Pancreas (tissue), 10 donors: Measurements from ENCODE around the gene NDRG2. TPM values are rescaled to one million over a fixed set of nuclear protein-coding genes. Genes with fewer than 3 reads are reported as not detected.

Experiments
- ATAC-seq, 4 donors: fragments of 200-7000 bp; cut with Tn5 transposase; one replicate each; pipeline versions ENCODE4 v1.8.0 to v1.9.1; 2020; ENCODE audit warnings: mild to moderate bottlenecking in 4 of 4, moderate library complexity in 4 of 4
- DNase-seq, 6 donors: peaks; one replicate each; pipeline ENCODE4 v3.0.0-alpha.2; 2020
- FAIRE-seq: peaks from 2 replicates; lab custom pipeline; 2012; peaks lifted over from hg19 to GRCh38; lab: Jason Lieb, UNC
- H3K27ac ChIP-seq, 4 donors: fragments of 200-600 bp; sonication (generic); 1 replicate in 3 of 4; 2 replicates in 1 of 4; pipeline versions ENCODE4 v1.5.0 to v1.8.0; 2020
- H3K27me3 ChIP-seq, 4 donors: fragments of 200-600 bp; one replicate each; pipeline ENCODE4 v1.8.0; 2021
- H3K36me3 ChIP-seq, 3 donors: fragments of 200-600 bp; sonication (generic) in 1 of 3; one replicate each; pipeline versions ENCODE4 v1.5.0 to v1.8.0; 2020 to 2021
- H3K4me1 ChIP-seq, 3 donors: fragments of 200-600 bp; one replicate each; pipeline ENCODE4 v1.8.0; 2021
- H3K4me3 ChIP-seq, 4 donors: fragments of 200-600 bp; sonication (generic) in 2 of 4; one replicate each; pipeline versions ENCODE4 v1.5.0 to v1.8.0; 2020 to 2021
- H3K9me3 ChIP-seq, 4 donors: fragments of 200-600 bp; one replicate each; pipeline ENCODE4 v1.8.0; 2021
- WGBS, 2 donors: extraction: QIAGEN DNeasy Blood & Tissue Kit; methylation state at CpG; one replicate each; pipeline ENCODE4 v1.1.7; 2013; 5-methylcytosine and 5-hydroxymethylcytosine counted together
- intact Hi-C, 3 donors: fragments of 100-400 bp; cut with DNase I; formaldehyde crosslinking; loops; one replicate each; pipeline versions ENCODE4 v1.11.1 to v1.14.2; 2022
- polyA plus RNA-seq, 2 donors: library from polyadenylated mRNA; stranded (reverse); fragments of 200-250 nt; gene quantifications; one replicate each; pipeline ENCODE4 v1.2.3, GENCODE V29; 2013
- total RNA-seq, 6 donors: library from RNA; stranded (reverse); fragmentation: NEBNext Ultra II Directional in 4 of 6; extraction: Animal tissue kit (Norgen Biotek cat#: 25700) in 4 of 6; gene quantifications; one replicate each; pipeline versions ENCODE4 v1.2.1 to v1.2.4, GENCODE V29; 2021 to 2023
- TF ChIP-seq, protein P1 (sequence below), 4 donors: fragments of 200-600 bp; sonication (generic) in 3 of 4; IDR thresholded peaks; one replicate each; pipeline versions ENCODE4 v1.5.0 to v1.8.0; 2021; ENCODE audit warnings: antibody characterized with exemption in 4 of 4
- donor health status: healthy with polysubstance abuse.
- donor health status: DM: no; HTN: no; CAD: no; lungs with moderate emphysema.
- donor health status: DM: no; HTN: no; CAD: no.
- donor health status: control.
- donor health status: control.
- donor health status: Bipolar disorder and iron deficiency.
- donor health status: DM: yes; HTN: yes; CAD: no.
- donor health status: DM: no; HTN: no; CAD: no.
- donor health status: DM: no; HTN: no; CAD: no.
- donor health status: DM: yes; HTN: yes; CAD: no.

NDRG2 gene
- total and polyA plus RNA-seq, 8 donors: 37.5 to 159 (median 59.6) TPM

GRCh38 chr14:21068521-21069387 lies 43.9 kb upstream of the NDRG2 start:
- WGBS, 2 donors: 3% methylated on average over 43 to 45 of the region's 45 CpGs
- Histone ChIP-seq H3K4me3 (peak overlapping the region; percentile 47 to 77 (median 70)), H3K36me3 (peaks cover 0 to 2% (median 0%) of the 10 kb centered on the region in 3 donors), H3K27me3 (no peaks in the 10 kb centered on the region), H3K9me3 (no peaks in the 10 kb centered on the region), H3K27ac (peak overlapping the region; percentile 70 to 88 (median 78)), H3K4me1 (peaks cover 0 to 9% (median 5%) of the 10 kb centered on the region in 3 donors)
- ATAC-seq (peak; percentile 28 to 62 (median 54)), FAIRE-seq (no peak), DNase-seq (peak in 4 of 6 donors; percentile 52 to 65 (median 58))
- intact Hi-C loops: loop anchor here in 1 of 3 donors (5.0 kb wide), 1 partner anchor 34 kb away; the partner anchor contains the start of gene TMEM253
- TF ChIP-seq, protein P1, sequence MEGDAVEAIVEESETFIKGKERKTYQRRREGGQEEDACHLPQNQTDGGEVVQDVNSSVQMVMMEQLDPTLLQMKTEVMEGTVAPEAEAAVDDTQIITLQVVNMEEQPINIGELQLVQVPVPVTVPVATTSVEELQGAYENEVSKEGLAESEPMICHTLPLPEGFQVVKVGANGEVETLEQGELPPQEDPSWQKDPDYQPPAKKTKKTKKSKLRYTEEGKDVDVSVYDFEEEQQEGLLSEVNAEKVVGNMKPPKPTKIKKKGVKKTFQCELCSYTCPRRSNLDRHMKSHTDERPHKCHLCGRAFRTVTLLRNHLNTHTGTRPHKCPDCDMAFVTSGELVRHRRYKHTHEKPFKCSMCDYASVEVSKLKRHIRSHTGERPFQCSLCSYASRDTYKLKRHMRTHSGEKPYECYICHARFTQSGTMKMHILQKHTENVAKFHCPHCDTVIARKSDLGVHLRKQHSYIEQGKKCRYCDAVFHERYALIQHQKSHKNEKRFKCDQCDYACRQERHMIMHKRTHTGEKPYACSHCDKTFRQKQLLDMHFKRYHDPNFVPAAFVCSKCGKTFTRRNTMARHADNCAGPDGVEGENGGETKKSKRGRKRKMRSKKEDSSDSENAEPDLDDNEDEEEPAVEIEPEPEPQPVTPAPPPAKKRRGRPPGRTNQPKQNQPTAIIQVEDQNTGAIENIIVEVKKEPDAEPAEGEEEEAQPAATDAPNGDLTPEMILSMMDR (IDR thresholded peaks at IDR 0.05): peak in 3 of 4 donors; percentile 21 to 43 (median 38)

GRCh38 chr14:21066882-21067502 lies 42.1 kb upstream of the NDRG2 start:
- Histone ChIP-seq H3K4me3 (no peak overlapping the region), H3K27ac (no peak overlapping the region), H3K4me1 (peaks cover 0 to 9% (median 5%) of the 10 kb centered on the region in 3 donors), H3K9me3 (no peaks in the 10 kb centered on the region), H3K36me3 (no peaks in the 10 kb centered on the region), H3K27me3 (no peaks in the 10 kb centered on the region)
- WGBS, 2 donors: 45 to 63% methylated on average over 7 of the region's 7 CpGs
- no peak for DNase-seq
- no peak for FAIRE-seq
- intact Hi-C loops: loop anchor here in 1 of 3 donors (5.0 kb wide), 1 partner anchor 35 kb away; the partner anchor contains the start of gene TMEM253
- ATAC-seq: no peak
- TF ChIP-seq, protein P1 (IDR thresholded peaks at IDR 0.05): no peak

DNA sequence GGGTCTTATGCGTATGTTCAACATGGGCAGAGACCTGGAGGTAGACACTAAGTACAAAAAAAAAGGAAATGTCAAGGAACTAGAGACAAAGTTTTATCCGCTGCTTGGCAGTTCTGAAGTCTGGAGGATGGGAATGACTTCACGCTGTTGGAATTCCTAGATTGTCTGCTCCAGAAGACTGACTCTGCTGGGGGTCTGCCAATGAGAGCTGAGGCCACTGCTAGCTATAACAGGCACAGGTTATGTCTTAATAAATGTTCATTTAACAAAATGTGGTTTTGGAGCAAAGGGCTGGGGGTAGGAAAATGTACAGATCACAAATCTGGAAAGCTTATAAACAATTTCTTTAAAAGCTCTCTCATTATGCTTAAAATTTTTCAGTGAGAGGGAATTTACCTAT lies 38.6 kb upstream of the NDRG2 start:
- peak; percentile 25 to 46 (median 41) for ATAC-seq
- peak overlapping the region in 2 of 4 donors; percentile 9 to 19 for H3K27ac ChIP-seq
- intact Hi-C loops: no loop called here
- H3K27me3 ChIP-seq: no peaks in the 10 kb centered on the region
- no peaks in the 10 kb centered on the region for H3K9me3 ChIP-seq
- no peak for DNase-seq
- H3K4me1 ChIP-seq: no peaks in the 10 kb centered on the region
- no peak for FAIRE-seq
- 63% methylated on average over 3 of the region's 3 CpGs for WGBS, 2 donors
- TF ChIP-seq, protein P1 (IDR thresholded peaks at IDR 0.05): no peak
- H3K4me3 ChIP-seq: no peak overlapping the region
- no peaks in the 10 kb centered on the region for H3K36me3 ChIP-seq

GRCh38 chr14:21061347-21061668 lies 36.4 kb upstream of the NDRG2 start:
- Histone ChIP-seq H3K4me3 (no peak overlapping the region), H3K36me3 (no peaks in the 10 kb centered on the region), H3K27me3 (no peaks in the 10 kb centered on the region), H3K27ac (peak overlapping the region in 1 of 4 donors; percentile 0), H3K4me1 (peaks cover 0 to 3% (median 2%) of the 10 kb centered on the region in 3 donors), H3K9me3 (no peaks in the 10 kb centered on the region)
- TF ChIP-seq, protein P1 (IDR thresholded peaks at IDR 0.05): no peak
- intact Hi-C loops: no loop called here
- no peak for FAIRE-seq
- 83 to 90% methylated on average over 3 of the region's 3 CpGs for WGBS, 2 donors
- DNase-seq: no peak
- ATAC-seq: no peak
